GM18508 (cell line): ENCODE results near the gene PVALB.

ENCODE experiments used
- ATAC-seq: cut with Tn5 transposase; IDR thresholded peaks from one replicate; pipeline ENCODE4 v1.9.1; 2021; ENCODE audit warnings: moderate number of reproducible peaks; ENCODE audit not compliant: insufficient read depth, unreplicated experiment

The PVALB gene

DNA sequence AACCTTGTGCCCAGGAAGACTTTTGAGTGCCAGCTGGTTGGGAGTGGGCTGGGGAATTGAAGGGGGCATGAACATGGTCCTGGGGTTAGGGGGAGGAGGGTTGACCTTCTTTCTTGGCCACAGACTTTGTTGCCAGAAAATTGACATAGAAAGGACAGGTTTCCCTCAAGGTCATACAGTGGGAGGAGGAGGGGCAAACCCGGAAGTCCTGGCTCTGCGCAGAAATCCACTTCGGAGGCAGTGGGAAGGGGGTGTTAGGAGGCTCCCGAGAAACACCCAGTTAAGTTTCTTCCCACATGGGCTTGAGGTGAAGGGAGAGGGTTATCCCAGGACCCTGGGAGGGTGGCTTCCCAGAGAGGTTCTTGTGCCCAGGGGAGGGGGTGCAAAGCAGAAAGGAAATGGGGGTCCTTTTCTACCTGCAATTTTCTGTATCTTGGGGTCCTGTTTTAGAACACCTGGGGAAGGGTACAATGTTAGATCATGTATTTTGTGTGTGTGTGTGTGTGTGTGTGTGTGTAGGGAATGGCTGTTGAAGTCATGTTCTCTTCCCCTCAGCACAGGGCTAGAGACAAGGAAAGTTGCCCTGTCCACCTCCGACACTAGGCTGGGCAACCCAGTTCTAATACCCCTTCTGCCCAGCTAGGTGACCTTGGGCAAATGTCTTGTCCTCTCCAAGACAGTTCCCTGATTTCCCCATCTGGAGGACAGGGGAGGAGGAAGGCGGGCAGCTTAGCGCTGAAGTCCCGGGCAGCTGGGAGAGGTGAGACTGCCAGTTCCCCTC lies 1.1 kb downstream of the PVALB start:
- no peak for ATAC-seq

DNA sequence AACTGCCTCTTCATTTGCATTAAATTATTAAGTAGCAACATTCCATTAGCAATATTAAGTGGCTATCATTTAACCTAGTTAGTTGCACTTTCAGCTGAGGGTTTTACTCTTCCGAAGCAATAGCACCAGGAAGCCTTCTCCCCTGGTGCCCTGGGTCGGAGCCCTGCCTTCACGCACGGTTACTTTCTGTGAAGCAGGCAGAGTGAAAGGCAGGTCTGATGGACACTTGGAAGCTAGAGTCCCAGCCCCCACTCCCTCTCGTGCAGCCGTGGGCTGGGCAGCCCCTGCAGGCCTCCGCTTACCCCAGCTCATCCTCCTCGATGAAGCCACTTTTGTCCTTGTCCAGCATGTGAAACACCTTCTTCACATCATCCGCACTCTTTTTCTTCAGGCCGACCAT lies 2.0 kb downstream of the PVALB start:
- no peak for ATAC-seq

DNA sequence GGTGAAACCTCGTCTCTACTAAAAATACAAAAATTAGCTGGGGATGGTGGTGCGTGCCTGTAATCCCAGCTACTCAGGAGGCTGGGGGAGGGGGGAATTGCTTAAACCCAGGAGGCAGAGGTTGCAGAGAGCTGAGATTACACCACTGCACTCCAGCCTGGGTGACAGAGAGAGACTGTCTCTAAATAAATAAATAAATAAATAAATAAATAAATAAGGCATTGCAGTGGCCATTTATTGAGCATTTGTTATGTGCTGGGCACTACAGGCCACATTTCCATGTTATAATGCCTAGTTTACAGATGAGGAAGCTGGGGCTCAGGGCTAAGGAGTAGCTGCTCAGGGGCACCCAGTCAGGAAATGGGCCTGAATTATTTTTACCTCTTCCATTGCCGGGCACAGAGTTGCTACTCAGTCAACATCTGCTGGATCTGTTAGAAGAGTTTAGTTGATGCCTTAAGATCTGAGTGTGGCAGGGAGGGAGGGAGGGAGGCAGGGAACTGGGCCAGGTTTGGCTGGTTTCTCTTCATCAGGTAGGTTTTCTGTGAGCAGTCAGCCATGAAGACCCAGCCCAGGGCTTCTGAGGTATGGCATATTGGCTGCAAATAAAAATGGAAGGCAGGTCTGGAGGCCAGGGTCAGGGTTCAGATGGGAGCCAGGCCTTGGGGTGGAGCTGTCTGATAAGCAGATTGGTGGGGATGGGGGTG lies 5.6 kb downstream of the PVALB start:
- ATAC-seq, result no peak

DNA sequence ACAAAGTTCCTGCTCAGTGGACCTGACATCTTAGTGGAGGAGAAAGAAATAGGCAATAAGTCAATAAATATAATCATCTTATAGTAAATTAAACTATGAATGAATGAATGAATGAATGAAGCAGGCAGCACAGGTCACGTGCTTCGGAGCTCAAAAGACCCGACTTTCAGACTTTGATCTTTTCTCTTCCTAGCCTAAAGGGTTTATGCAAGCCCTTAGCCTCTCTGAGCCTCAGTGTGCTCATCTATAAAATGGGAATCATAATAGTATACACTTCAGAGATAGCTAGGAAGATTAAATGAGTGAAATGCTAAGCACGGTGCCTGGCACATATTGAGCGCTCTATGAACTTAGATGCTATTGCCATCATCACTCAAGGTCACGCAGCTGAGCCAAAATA lies 7.5 kb downstream of the PVALB start:
- no peak for ATAC-seq

DNA sequence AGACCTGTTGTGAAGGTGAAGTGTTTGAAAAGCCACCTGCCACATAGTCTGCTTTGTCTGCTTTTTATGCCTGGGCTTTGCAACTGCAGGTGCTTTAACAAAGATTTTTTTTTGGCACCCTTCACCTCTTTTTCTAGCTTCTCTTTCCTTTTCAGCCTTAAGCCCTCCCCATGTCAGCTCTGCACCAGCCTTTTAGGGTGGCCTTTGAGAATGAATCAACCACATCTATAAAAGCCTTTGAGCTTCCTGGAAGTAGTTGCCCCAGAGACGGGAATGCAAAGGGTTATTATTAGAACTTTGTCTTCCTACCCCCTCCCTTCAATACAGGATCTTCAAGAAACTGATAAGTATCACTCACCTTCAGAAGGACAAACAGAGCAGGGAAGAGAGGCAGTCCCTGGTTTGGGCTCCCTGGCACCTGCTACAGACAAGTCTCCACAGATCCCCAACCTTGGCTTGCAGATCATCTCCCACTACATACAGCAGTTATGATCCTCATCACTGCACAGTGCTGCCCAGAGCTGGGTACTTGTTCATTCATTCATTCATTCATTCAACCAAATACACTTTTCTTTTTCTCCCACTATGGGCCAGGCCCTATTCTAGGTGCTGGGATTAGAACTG lies 8.0 kb downstream of the PVALB start:
- ATAC-seq, result no peak

DNA sequence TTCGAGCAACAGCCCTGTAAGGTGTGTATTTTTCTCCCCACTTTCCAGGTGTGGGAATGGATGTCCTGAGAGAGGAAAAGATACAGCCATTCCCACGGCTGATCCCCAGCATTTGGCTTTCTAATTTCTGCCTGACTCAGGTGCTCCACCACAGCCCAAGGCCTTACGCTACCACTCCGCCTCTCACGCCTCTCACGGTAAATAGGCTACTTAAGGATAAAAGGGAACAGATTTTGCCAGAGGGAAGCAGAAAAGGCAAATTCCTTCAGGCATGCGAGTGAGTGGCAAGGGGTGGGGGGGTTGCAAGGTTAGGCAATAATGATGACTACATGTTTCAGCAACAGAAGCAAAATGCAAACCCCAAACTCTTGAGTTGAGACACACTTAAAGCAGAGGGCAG lies 9.2 kb downstream of the PVALB start:
- ATAC-seq, result no peak

DNA sequence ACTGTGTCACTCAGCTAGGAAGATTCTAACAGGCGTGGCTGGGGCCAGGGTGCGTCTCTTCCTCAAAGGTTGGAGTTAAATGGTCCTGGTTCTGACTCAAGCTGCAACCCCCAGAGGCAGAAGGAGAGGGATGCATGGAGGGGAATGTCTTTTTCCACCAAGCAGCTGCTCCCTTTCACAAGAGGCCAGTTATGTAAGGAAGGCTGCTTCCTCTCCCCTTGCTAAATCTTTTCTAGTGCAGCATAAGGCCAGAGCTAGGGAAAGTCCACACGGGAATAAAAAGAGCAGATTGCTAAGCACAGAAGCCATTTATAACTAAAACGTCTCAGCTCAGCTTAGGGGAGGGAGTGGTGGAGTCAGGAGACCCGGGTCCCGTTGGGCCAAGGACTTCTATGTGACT lies 10.0 kb downstream of the PVALB start:
- ATAC-seq, result no peak

DNA sequence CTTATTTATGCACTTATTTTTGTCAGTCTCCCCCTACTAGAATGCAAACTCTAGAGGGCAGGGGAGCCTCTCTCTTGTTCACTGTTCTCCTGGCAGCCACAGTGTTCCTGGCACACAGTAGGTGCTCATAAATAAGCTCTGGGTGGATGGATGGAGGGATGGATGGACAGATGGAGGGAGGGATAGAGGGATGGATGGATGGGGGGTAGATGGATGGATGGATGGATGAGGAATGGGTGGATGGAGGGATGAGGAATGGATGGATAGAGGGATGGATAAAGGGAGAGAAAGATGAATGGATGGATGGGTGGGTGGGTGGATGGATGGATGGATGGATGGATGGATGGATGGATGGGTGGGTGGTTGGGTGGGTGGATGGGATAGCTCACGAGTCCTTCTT lies 13.5 kb downstream of the PVALB start:
- no peak for ATAC-seq

DNA sequence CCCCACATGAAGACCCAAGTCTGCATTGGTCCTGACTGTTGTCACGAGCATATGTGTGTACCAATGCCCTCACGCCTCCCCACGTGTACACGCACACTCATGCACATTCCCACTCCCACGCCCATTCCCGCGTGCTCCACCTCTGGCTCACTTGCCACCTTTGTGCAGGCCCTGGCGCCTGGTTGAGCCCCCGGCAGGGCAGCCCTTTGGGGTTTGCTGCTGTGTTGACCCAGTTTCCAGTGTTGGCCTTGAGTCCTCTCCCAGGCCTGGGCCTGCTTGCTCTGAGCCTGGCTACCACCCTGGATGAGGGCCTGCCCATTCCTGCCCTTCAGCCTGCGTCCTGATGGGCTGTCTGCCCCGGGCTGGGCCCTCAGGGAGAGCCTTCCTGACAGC lies 18.2 kb downstream of the PVALB start:
- no peak for ATAC-seq

DNA sequence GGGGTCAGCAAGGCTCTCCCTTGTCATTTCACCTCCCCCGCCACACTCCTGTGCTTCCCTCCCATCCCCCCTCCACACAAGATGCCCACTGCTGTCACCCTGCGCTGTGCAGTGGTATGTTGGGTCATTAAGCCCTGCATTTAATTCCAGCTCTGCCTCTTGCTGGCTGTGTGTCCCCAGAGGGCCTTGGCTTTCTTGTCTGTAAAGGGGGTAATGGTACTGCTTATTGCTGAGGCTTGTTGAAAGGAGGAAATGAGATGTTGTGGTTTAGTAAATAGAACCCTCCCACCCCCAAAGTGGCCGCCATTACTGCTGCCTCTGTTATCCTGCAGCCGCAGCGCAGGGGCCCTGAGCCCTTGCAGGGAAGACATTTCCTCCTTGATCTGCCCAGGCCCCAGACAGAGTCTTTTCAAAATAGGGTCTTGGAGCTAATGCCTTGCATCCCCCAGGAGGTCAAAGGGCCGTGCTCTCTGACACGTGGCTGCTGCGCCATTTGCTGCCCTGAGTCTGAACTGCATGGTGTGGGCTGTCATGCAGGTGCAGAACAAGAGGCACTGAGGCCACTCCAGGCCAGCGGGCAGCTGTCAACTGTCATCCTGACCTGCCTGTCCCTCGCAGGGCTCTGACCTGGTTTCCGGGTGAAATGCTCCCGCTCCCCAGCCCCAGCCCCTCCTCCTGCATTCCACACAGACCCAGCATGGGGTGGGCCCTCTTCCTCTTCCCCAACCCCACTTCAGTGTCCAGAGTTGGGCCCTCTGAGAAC lies 18.7 kb downstream of the PVALB start:
- no peak for ATAC-seq

DNA sequence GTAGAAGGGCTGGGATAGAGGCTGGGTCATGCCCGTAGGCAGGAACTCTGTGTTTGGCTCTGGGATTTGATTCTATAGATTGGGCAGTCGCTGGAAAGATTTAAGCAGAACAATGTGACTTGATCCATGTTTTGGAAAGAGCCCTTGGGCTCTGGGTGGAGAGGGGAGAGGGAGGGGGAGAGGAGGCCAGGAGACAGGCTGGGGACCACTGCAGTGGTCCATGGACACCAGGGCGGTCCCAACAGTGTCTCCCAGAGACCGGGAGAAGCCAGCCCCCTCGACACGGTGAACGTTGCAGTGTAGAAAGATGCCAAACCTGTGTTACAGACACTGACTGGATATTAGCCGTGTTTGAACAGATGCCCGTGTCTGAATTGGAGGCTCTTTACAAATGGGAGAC lies 19.5 kb downstream of the PVALB start:
- no peak for ATAC-seq

DNA sequence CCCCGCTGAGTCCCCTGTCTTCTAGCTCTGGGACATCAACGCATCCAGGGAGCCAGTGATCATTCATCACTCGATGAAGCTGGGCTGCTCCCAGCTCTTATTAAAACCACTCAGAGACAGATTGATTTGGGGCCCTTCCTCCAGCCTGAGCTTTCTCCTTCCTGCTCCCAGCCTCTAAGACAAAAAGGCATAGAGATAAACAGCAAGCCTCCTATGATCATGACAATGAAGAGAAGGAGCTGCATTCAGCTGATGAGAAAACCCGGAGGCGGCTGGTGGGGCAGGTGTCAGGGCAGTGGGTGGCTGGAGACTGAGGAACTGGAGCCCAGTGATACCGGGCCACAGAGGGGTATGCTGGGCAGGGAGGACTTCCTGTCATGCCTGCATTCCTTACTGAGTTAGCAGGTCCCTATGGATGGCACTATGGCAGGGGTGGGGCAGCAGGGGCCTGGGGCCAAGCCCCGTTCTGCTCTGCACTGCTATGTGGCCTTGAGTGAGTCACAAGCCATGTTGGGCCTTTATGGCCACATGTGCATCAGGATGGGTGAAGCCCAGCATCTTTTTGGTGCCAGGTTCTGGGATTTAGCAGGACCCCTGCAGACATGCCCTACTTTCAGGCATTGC lies 20.2 kb downstream of the PVALB start:
- no peak for ATAC-seq

DNA sequence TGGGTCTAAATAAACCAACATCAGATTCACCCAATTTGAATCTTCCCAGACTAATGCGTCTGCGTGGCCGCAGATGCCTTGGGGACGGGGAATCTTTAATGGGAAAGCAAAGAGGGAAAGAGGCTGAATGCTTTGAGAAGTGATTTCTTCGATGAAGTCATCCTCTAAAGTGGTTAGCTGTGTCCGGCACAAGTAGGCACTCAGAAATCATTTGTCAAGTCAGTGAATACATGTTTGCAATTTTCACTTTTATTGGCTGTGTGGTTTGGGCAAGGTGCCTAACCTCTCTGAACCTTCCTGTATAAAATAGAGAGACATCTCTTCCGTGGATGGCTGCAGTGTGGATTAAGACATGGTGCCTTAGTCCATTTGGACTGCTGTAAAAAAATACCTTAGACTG lies 21.2 kb downstream of the PVALB start:
- ATAC-seq, result no peak

DNA sequence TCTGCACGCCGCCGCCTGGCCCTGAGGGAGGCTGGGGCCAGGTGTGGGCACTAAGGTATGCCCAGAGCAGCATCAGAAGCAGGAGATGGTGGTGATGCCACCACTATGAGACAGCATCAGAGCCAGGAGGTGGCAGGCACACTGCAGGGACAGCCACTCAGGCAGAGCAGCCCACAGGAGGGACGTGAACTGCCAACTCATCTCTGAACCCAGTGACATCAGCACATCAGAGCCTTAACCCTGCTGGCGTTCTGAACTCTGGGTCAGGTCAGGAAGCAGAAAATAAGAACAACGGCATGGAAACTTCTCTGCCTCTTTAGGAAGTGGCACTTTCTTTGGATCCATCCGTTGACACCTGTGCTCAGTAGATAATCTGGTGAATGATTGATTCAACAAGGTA lies 26.2 kb downstream of the PVALB start:
- no peak for ATAC-seq

DNA sequence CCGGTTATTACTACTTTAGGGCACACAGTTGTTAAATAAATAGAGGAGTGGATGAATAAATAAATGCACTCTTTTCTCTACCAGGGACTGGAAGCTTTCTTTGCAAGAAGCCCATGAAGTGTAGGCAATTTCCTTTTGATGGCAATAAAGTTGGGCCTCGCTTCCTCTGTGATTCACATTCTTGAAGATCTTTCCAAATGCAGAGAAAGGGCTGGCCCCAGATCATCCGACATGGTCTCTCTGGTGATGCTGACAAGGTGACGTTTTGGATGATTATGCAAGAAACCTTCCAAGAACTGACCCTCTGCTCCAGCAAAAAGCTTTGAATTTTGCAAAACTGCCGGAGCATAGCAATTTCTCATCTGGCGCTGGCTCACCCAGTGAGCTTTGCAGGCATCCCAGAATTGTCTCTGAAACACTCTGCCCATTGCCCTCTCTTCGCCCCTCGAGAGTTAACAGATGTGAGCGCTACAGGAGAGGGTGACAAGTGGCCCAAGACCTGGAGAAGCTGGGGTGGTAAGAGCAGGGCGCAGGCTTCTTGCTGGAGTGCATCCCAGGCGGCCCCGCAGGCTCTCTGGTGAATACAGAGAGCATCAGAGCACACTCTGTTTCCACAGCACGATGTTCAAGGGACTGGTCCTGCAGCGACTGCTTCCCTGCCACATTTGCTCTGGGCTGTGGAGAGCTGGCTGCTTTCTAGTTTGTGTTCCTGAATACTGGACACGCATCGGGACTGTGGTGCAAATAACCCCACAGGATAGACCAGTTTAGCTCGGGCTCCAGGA lies 29.4 kb downstream of the PVALB start:
- no peak for ATAC-seq

DNA sequence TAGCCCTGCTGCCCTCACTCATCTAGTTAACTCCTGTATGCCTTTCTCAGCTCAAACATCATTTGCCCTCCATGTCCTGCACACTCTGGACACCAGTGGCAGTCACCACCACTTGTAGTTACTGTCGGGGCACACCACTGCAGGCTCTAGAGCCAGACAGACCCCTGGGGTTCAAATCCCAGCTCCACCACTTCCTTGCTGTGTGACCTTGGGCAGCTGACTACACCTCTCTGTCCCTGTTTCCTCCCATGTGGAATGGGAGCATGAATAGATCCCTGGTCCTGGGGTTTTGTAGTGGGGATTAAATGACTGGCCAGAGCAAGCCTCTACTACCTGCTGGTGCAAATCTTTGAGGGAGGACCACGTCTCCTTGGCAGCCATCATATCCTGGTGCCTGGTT lies 33.1 kb downstream of the PVALB start:
- no peak for ATAC-seq

DNA sequence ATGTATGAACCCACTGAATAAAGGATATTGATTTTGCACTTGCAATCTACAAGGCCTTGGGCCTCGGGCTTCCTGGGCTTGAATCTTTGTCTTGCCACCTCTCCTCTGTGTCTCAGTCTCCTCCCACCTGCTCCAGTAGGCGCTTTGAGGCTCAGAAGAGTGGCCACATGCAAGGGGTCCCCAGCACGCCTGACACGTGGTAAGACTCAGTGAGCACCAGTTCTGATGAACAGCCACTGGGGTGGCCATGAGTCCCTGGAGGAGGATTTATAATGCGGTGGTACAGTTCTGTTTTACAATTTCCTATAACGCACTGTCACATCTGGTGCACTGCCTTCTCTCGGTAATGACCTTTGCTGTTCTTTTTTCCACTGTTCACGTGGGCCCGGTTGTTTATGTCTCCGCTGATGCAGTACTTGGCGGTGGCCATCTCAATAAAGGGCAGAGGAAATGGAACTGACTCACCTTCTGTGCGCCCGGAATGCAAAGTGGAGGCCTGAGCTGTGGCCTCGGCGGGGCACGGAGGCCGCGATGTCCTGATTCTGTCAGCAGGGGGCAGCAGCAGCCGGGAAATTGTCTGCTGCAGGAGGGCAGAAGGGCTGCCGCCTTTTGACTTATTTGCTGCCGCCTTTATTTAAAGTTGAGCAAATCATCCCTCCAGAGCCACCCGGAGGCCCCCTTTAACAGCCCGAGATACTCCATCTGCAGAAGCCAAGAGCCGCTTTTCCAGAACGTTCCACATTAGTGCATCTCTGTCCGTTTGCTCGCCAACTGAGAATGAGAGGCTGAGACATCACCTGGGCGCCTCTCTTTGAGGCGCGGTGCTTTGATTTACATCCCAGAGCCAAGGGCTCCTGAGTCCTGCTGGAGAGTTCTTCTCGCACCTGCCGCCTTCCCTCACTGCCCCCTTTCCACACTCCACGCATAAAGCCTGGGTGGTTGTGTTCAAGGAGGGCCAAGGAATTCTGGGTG lies 34.9 kb downstream of the PVALB start:
- ATAC-seq, result no peak

DNA sequence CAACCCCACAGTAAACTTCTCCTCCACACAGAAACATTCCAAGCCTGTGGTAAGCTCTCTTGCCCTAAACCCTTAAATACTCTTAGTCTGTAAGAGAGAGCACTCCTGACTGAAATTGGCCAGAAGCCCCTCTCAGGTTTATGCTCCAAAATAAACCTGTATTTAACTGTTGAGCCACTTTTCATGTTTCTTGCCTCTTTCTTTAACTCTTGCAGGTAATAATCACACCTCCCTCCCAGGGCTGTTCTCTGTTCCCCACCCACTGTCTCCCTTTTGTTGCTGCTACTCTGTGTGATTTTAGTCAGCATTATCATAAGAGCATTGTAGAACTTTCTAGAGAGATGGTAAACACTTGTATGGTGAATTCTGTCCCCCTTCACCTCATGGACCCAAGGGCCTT lies 38.8 kb downstream of the PVALB start:
- ATAC-seq, result no peak

DNA sequence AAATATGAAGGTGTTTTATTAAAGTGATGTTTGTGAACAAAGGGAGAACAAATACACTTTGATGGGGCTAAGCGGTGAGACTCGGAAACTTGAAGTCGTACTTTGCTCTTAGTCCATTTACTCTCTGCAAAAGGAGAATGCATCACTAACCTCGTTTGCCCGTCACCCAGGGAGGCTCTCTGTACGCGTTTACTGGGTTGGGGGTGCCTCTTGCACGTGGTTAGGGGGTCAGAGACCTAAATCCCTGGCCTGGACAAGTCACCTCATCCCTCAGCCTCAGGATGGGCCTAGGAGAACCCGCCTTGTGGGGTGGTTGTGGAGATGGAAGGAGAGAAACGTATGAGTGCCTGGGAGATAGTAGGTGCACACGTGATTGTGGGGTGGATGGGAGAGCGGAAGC lies 40.1 kb downstream of the PVALB start:
- ATAC-seq, result no peak
